ENCODE results near the gene SCGN.

The SCGN gene

DNA sequence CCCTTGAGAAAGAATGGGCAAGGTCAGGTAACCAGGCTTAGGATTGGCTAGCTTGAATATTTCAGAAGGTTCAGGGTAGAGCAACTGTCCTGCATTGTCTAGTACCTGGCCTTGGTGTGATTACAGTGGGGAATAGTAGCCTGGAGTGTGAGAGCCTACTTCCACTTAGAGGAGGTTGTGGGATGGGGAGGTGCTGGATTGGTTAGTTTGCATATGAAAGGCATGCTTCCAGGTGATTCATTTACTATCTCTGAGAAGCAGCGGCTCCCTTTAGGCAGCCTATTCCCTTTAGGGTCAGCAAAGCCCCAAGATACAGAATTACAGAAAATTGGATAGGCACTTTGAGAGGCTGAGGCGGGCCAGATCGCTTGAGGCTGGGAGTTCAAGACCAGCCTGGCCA is 25.0 kb upstream of the SCGN start:
- DNase-seq (ENCODE audit: insufficient read length, low spot score): no peak
- TF ChIP-seq CTCF (IDR thresholded peaks at IDR 0.05; ENCODE audit: insufficient read depth, missing control alignments): no peak
- no peak for FAIRE-seq

DNA sequence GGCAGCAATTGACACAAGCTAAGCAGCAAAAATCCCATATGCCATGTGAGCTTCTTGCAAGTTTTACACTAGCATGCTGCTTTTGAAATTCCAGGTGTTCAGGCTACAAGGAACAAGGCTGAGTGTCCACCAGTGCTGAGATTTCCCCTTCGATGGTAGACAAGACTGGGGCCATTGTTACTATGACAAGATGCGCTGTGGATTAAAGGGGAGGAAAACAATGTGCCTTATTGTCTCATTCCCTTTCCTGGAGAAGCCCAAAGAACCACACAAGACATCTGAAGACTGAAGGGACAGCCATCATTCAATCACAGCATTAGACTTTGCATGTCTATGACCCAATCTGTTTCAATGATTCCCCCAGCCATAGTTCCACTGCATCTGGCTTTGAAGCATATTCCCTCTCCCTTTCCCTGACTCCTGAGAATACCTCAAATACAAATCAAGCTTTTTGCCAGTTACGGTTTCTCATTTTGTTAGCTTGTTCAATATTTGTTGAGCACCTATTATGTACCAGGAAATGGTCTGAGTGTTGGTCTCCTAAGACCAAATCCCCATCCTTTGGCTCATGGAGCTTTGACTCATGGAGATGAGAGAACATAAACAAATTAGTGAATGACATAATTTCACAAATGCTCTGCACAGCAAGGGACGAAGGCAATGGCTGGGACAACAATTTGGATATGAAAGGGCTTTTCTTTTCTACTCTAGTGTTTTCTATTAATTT is 23.4 kb upstream of the SCGN start:
- FAIRE-seq: no peak
- TF ChIP-seq CTCF (IDR thresholded peaks at IDR 0.05; ENCODE audit: insufficient read depth, missing control alignments): no peak

GRCh38 chr6:25629198-25629576 is 22.8 kb upstream of the SCGN start:
- DNase-seq (ENCODE audit: insufficient read length, low spot score) (no peak), FAIRE-seq (no peak)
- no peak for TF ChIP-seq CTCF (IDR thresholded peaks at IDR 0.05; ENCODE audit: insufficient read depth, missing control alignments)

More for the DNA sequence above, 23.4 kb upstream of the SCGN start:
- DNase-seq (ENCODE audit: insufficient read length, low spot score): no peak

- no peak for FAIRE-seq
- no peak for DNase-seq (ENCODE audit: insufficient read length, low spot score)
- TF ChIP-seq CTCF (IDR thresholded peaks at IDR 0.05; ENCODE audit: insufficient read depth, missing control alignments): no peak
Observed at GRCh38 chr6:25630508-25631278, 21.3 kb upstream of the SCGN start.

DNA sequence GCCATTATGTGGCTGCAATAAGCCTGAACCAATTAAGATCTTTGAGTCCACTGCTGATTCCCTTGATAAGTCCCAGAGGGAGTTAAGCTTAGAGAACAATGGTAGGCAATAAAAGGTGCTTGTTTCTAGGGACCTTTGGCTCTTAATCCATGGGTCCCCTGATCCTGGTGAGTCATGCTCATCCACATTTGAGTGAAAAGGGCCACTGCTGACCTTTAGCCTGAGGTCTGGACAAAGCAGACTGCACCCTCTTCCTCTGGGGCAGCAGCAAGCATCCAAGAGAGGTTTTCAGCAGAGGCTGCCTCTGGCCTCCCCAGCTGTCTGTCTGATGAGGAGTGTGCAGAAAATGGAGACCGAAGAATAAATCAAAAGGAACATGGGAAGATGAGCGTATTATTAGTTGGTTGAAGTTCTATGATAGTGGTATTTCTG is 16.1 kb upstream of the SCGN start:
- TF ChIP-seq CTCF (IDR thresholded peaks at IDR 0.05; ENCODE audit: insufficient read depth, missing control alignments): no peak
- peak; percentile 29 for FAIRE-seq
- DNase-seq (ENCODE audit: insufficient read length, low spot score): peak; percentile 35

- FAIRE-seq (no peak), DNase-seq (ENCODE audit: insufficient read length, low spot score) (no peak)
- no peak for TF ChIP-seq CTCF (IDR thresholded peaks at IDR 0.05; ENCODE audit: insufficient read depth, missing control alignments)
Observed at GRCh38 chr6:25637211-25637610, 14.8 kb upstream of the SCGN start.

- TF ChIP-seq CTCF (IDR thresholded peaks at IDR 0.05; ENCODE audit: insufficient read depth, missing control alignments): no peak
- DNase-seq (ENCODE audit: insufficient read length, low spot score): no peak
- no peak for FAIRE-seq
Observed at GRCh38 chr6:25637960-25638434, 14.0 kb upstream of the SCGN start.
